D721Med (cell line): ENCODE data around the gene SCAF4.
A peak's percentile ranks its signal among the peaks of the same experiment; 100 is the strongest.

Experiments used
- DNase-seq: peaks from one replicate; pipeline ENCODE4 v3.0.0; 2011; ENCODE audit warnings: low spot score; ENCODE audit not compliant: insufficient read length
- FAIRE-seq: peaks from 2 replicates; lab custom pipeline; 2011; peaks lifted over from hg19 to GRCh38; lab: Jason Lieb, UNC
- TF ChIP-seq, protein P1 (sequence below): IDR thresholded peaks from 2 replicates; pipeline ENCODE4 v1.5.1; 2012; ENCODE audit warnings: mild to moderate bottlenecking, control low read depth; ENCODE audit not compliant: insufficient read depth; ENCODE audit errors: missing control alignments

Gene SCAF4

DNA sequence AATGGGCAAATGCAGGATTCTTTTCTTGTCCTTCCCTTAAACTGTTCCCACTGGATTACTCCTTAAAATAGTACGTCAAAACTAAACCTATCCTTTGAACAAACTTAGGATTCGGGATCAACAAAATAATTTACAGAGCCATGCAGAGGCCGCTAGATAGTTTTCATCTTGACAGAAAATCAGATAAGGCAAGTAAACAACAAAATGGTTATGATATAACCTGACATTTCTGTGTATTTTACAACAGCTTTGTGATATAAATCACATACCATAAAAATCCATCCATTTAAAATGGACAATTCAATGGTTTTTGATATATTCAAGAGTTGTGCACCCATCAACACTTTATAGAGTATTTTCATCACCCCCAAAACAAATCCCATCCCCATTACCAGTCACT is 11.2 kb downstream of the SCAF4 start:
- no peak for DNase-seq
- TF ChIP-seq, protein P1, sequence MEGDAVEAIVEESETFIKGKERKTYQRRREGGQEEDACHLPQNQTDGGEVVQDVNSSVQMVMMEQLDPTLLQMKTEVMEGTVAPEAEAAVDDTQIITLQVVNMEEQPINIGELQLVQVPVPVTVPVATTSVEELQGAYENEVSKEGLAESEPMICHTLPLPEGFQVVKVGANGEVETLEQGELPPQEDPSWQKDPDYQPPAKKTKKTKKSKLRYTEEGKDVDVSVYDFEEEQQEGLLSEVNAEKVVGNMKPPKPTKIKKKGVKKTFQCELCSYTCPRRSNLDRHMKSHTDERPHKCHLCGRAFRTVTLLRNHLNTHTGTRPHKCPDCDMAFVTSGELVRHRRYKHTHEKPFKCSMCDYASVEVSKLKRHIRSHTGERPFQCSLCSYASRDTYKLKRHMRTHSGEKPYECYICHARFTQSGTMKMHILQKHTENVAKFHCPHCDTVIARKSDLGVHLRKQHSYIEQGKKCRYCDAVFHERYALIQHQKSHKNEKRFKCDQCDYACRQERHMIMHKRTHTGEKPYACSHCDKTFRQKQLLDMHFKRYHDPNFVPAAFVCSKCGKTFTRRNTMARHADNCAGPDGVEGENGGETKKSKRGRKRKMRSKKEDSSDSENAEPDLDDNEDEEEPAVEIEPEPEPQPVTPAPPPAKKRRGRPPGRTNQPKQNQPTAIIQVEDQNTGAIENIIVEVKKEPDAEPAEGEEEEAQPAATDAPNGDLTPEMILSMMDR: no peak
- FAIRE-seq: no peak

DNA sequence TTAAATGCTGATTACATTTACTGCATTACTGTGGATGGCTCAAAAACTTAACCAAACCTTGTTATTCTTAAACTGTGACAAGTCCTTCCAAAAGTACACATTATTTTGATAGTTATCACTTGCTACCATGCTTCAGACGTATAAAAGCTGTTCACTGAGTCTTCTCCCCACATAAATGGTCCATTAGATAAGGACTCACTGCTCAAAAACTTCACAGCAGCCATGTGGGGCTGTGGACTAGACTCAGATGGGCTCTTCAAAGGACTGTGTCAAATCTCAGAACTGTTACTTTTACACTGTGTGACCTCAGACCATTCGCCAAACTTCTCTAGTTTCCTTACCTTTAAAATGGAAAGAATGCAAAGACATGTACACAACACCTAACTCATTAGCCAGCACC is 11.6 kb downstream of the SCAF4 start:
- TF ChIP-seq, protein P1: no peak
- DNase-seq (no peak), FAIRE-seq (no peak)

- no peak for DNase-seq
- FAIRE-seq: no peak
- TF ChIP-seq, protein P1: no peak
These were observed 15.8 kb downstream of the SCAF4 start for GRCh38 chr21:31716106-31716505.

GRCh38 chr21:31714741-31715365 is 17.1 kb downstream of the SCAF4 start:
- DNase-seq (no peak), FAIRE-seq (no peak)
- TF ChIP-seq, protein P1: no peak

DNA sequence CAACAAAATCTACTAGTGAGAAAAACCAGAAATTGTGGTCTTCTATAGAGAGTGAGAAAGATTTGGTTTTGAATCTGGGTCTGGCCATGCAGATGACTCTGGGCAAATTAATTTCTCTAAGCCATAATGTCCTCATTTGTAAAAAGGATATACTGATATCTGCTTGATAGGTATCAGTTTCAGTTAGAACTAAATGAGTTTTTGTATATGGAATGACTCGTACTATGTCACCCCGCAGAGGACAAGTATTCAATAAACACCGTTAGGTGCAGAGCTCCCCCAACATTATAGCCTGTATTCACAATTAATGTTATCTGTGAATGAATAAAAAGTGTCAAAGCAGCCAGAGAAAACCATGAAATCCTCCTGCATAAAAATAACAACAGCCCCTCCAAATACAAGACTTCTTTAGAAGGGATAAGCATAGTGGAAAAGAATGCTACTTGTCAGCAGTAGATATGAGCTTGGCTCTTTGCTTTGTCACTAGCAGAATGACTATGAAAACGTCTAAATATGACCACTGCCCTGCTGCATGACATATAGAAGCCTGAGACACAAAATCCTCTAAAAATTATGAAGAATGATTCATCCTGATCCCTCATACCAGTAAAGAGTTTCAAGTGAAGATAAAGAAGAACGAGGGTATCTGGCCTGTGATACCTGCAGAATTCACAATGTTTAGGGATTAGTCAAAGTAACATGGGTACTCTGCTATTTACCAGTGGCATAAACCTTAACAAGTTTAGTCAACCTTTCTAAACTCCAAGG is 17.8 kb downstream of the SCAF4 start:
- FAIRE-seq (peak; percentile 75), DNase-seq (no peak)
- TF ChIP-seq, protein P1: no peak

DNA sequence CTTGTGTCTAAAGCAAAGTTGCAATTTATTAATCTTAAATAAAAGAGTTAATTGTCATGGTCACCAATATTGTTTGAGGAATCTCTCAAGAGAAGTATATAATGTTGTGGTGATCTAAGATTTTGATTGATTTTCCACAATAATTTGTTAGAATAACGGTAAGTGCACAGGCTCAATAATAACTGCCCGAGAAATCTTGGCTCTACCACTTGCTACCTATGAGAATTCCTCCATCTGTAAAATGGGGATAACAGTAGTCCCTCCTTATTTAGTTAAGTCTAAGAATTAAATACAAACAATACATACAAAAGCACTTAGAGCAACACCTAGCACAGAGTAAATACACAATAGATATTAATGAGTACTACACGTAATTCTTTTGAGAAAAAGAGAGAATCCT is 18.8 kb downstream of the SCAF4 start:
- TF ChIP-seq, protein P1: no peak
- DNase-seq (no peak), FAIRE-seq (no peak)
